M059J (cell line): ENCODE data around the gene BIN1. TPM values are rescaled to one million over a fixed set of nuclear protein-coding genes. Genes with fewer than 3 reads are reported as not detected.

ENCODE experiments used
- DNase-seq: peaks from one replicate; pipeline ENCODE4 v3.0.0-alpha.2; 2012; ENCODE audit warnings: low read depth
- total RNA-seq: library from RNA; depleted of rRNA; stranded (reverse); fragments of >200 nt; shearing (Covaris generic); gene quantifications from 2 replicates; pipeline ENCODE4 v1.2.3, GENCODE V29; 2014

BIN1 gene
- total RNA-seq, 1 experiment from 2014 or later: 51.1 TPM

GRCh38 chr2:127090281-127091120 is 16.5 kb downstream of the BIN1 start:
- no peak for DNase-seq

GRCh38 chr2:127089478-127090235 is 17.3 kb downstream of the BIN1 start:
- DNase-seq: no peak

DNA sequence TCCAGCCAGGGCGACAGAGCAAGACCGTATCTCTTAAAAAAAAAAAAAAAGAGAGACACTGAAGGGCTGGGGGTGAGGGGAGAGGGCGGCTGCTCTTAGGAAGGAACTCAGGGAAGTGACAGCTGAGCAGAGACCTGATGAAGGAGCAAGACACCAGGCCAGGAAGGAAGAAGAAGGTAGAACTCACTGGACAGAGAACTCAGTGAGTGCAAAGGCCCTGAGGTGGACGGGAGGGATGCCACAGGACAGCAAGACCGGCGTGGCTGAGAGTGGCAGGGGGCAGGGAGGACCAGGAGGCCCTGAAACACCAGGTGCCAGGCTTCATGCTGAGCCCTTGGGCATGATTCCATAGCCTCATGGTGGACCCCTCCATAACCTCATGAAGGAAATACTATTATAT is 18.2 kb downstream of the BIN1 start:
- no peak for DNase-seq

- no peak for DNase-seq
Observed at GRCh38 chr2:127087791-127088495, 19.0 kb downstream of the BIN1 start.

DNA sequence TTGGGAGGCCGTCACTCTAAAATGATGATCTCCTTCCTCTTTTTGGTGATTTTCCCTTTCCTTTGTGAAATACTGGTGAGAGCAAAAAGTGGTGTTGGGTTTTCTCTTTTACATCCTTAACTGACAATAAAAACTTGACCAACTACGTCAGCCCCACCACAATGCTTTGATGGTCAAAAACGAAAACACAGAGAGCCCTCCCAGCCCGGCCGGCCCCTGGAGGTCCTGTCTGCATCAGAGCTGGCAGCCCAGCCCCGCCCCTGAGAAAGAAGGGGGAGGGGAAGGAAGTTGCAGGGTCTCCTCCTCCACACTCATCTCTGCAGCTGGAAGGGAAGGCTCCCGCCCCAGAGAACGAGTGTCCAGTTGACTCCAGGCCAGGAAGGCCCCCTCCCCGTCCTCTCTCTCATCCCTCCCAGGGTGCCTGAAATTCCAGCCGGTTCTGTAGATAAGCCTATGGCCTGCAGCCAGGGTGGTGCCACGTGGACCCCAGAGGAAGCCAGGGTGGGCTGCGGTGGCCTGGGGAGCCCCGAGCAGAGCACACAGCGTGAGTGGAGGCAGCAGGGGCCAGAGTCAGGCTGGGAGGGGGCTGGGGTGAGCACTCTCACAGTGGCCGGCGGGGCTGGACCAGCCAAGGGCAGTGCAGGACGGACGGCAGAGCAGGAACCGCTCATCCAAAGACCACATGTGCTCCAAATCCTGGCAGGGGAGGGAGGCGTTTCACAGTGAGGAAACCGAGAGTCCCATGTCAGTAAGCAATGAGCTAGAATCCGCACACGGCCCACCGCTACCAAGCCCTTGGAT is 19.8 kb downstream of the BIN1 start:
- no peak for DNase-seq

DNA sequence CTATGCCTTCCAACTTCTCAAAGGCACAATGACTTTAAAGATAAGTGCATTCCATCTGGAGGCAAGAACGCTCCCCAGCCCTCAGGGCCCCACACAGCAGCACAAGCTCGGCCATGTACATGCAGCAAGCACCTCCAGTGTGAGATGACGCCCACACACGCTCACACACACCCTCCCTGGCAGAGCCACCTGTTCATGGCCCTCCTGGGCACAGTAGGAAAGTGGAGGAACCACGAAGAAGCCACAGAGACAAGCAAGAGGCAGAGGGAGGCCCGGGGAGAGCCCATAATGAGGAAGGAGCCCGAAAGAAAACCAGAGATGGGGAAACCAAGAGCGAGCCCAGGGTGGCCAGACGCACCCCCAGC is 21.7 kb downstream of the BIN1 start:
- peak; percentile 67 for DNase-seq

GRCh38 chr2:127084611-127085316 is 22.2 kb downstream of the BIN1 start:
- peak; percentile 52 for DNase-seq

GRCh38 chr2:127083819-127084503 is 23.0 kb downstream of the BIN1 start:
- DNase-seq: peak; percentile 94

GRCh38 chr2:127082974-127083373 is 24.0 kb downstream of the BIN1 start:
- DNase-seq: no peak

- no peak for DNase-seq
Observed at GRCh38 chr2:127081826-127082633, 24.9 kb downstream of the BIN1 start.

GRCh38 chr2:127080938-127081755 is 25.8 kb downstream of the BIN1 start:
- DNase-seq: peak; percentile 38

- no peak for DNase-seq
Observed at GRCh38 chr2:127080226-127080937, 26.6 kb downstream of the BIN1 start.

- no peak for DNase-seq
Observed at GRCh38 chr2:127079358-127079920, 27.5 kb downstream of the BIN1 start.

- DNase-seq: no peak
Observed at GRCh38 chr2:127078666-127079270, 28.2 kb downstream of the BIN1 start.

- no peak for DNase-seq
Observed at GRCh38 chr2:127078028-127078427, 28.9 kb downstream of the BIN1 start.

- no peak for DNase-seq
Observed at GRCh38 chr2:127076924-127077323, 30.0 kb downstream of the BIN1 start.

DNA sequence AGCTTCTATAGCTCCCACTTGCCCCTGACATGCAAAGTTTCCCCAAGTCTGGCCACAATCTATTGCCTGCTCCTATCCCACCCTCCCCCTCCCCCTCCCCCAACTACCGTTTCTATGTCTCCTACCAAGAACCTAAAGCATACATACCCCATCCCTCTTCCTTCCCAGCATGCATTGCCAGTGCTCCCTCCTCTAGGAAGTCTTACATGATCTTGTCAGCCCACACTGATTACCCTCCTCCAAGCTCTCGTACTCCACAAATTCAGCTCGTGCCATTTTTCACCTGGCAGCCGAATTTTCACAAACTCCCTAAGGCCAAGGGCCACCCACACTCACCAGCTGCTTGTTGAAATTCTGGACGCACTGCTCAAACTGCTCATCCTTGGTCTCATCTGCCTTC is 30.7 kb downstream of the BIN1 start:
- no peak for DNase-seq
